ENCODE results near the gene FRMD4A. TPM values are rescaled to one million over a fixed set of nuclear protein-coding genes. Genes with fewer than 3 reads are reported as not detected.

Gene FRMD4A
- total RNA-seq, 1 experiment from 2014 or later, result 19.6 TPM

DNA sequence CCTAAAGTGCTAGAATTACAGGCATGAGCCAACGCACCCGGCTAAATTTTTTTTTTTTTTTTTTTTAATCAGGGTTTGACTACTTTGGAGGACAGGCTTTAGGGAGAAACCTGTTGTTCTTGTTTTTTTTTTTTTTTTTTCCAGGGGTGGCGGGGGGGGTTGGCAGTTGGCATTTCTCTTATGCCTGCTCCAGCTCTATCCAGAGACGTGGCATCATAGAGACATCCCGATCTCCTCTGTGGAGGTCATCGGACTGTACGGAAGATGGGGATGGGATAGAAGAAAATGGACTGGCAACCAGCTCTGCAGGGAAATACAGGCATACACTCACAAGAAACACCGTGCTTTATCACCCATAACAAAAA, 613.2 kb downstream of the FRMD4A start:
- H3K4ac ChIP-seq (ENCODE audit: low read depth, low read length), result no peak overlapping the region
- no peak overlapping the region for H3K23ac ChIP-seq (ENCODE audit: insufficient read length, low read depth, low read length)
- no peak overlapping the region for H3K14ac ChIP-seq (ENCODE audit: insufficient read depth, low read length)
- H4K91ac ChIP-seq (ENCODE audit: insufficient read length, low read depth, low read length), result no peak overlapping the region
- H2AK5ac ChIP-seq (ENCODE audit: insufficient read length, low read length), result no peak overlapping the region
- no peak overlapping the region for H3K9ac ChIP-seq (ENCODE audit: extremely low read depth, insufficient read length, low read length)
- H3K9me3 ChIP-seq (ENCODE audit: control insufficient read depth, low read depth, low read length), result no peaks in the 10 kb centered on the region
- TF ChIP-seq, protein P1, sequence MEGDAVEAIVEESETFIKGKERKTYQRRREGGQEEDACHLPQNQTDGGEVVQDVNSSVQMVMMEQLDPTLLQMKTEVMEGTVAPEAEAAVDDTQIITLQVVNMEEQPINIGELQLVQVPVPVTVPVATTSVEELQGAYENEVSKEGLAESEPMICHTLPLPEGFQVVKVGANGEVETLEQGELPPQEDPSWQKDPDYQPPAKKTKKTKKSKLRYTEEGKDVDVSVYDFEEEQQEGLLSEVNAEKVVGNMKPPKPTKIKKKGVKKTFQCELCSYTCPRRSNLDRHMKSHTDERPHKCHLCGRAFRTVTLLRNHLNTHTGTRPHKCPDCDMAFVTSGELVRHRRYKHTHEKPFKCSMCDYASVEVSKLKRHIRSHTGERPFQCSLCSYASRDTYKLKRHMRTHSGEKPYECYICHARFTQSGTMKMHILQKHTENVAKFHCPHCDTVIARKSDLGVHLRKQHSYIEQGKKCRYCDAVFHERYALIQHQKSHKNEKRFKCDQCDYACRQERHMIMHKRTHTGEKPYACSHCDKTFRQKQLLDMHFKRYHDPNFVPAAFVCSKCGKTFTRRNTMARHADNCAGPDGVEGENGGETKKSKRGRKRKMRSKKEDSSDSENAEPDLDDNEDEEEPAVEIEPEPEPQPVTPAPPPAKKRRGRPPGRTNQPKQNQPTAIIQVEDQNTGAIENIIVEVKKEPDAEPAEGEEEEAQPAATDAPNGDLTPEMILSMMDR (conservative IDR thresholded peaks at IDR 0.05), result no peak
- H3K4me2 ChIP-seq (ENCODE audit: insufficient read depth, insufficient read length, low read length), result no peak overlapping the region
- Mint-ChIP-seq H3K27ac (peak overlapping the region in 2 of 3 experiments; percentile 82 to 89; a peak in 4 of 7 replicates), H3K4me3 (no peak overlapping the region), H3K4me1 (peaks cover 5 to 7% of the 10 kb centered on the region in 2 experiments; a peak in 2 of 4 replicates), H3K36me3 (ENCODE audit: insufficient read depth in 1 of 3, low read depth in 3 of 3) (peaks cover 0 to 6% (median 0%) of the 10 kb centered on the region in 3 experiments; a peak in 5 of 7 replicates), H3K27me3 (ENCODE audit: low read depth) (no peaks in the 10 kb centered on the region), H3K9me3 (no peaks in the 10 kb centered on the region; a peak in 1 of 5 replicates)
- no peak overlapping the region for H3K18ac ChIP-seq (ENCODE audit: insufficient read length, low read depth, low read length)
- no peak overlapping the region for H3K27ac ChIP-seq (ENCODE audit: insufficient read length, low read depth, low read length)
- H3K79me1 ChIP-seq (ENCODE audit: insufficient read depth, low read depth, low read length, poor library complexity, severe bottlenecking), result no peaks in the 10 kb centered on the region
- H3K27me3 ChIP-seq (ENCODE audit: insufficient read depth, low read length), result no peaks in the 10 kb centered on the region
- H3K56ac ChIP-seq (ENCODE audit: insufficient read length, low read depth, low read length), result no peak overlapping the region
- no peak overlapping the region for H2BK5ac ChIP-seq (ENCODE audit: insufficient read length, low read length)
- no peaks in the 10 kb centered on the region; the same call in 1 of the 2 replicates for H3K4me1 ChIP-seq (ENCODE audit: insufficient read depth, low read length)
- no peaks in the 10 kb centered on the region for H4K20me1 ChIP-seq (ENCODE audit: control insufficient read depth, insufficient read depth, insufficient read length)
- H4K8ac ChIP-seq (replicated peaks; ENCODE audit: insufficient read length, low read depth, low read length), result no peak overlapping the region
- no peaks in the 10 kb centered on the region for H3K23me2 ChIP-seq (ENCODE audit: insufficient read length, low read depth, low read length, poor library complexity, severe bottlenecking)
- H2AFZ ChIP-seq (ENCODE audit: low read length), result no peak overlapping the region
- no CpG with 5 or more reads among the region's 8 CpGs for WGBS (ENCODE audit: extremely low coverage, insufficient read length, low lambda C conversion rate)
- H4K5ac ChIP-seq (ENCODE audit: insufficient read length, low read depth, low read length), result no peak overlapping the region
- no peak overlapping the region for H2BK120ac ChIP-seq (ENCODE audit: low read depth, low read length, poor library complexity, severe bottlenecking)
- H2BK12ac ChIP-seq (ENCODE audit: insufficient read length, low read depth, low read length), result no peak overlapping the region
- H2BK20ac ChIP-seq (ENCODE audit: low read depth, low read length, poor library complexity, severe bottlenecking), result no peak overlapping the region
- DNase-seq, result no peak
- H3T11ph ChIP-seq (ENCODE audit: low read length), result no peak overlapping the region
- H2BK15ac ChIP-seq (ENCODE audit: low read depth, low read length), result no peak overlapping the region
- H3K79me2 ChIP-seq (ENCODE audit: insufficient read depth, low read length), result no peaks in the 10 kb centered on the region

Data from H9 (cell line).